A549 (cell line): ENCODE results near the gene CCDC142. TPM values are rescaled to one million over a fixed set of nuclear protein-coding genes. Genes with fewer than 3 reads are reported as not detected.

ENCODE experiments used
- ATAC-seq, 2 experiments: fragments of 200-7000 bp in 1 of 2; fragments of >200 bp in 1 of 2; cut with Nextera tagmentation in 1 of 2; cut with Tn5 transposase in 1 of 2; 3 replicates each; pipeline versions ENCODE4 v1.8.0 to v1.9.1; 2018 to 2020; ENCODE audit warnings: mild to moderate bottlenecking in 1 of 2, moderate library complexity in 1 of 2
- CTCF ChIA-PET: fragments of 300-600 bp; sonication (Branson Sonifier 250); formaldehyde crosslinking; extraction: SDS; loops from one replicate; lab custom pipeline; 2021; ENCODE audit warnings: antibody characterized with exemption, inconsistent platforms; lab: Yijun Ruan, JAX
- POLR2A ChIA-PET: fragments of 350-600 bp; formaldehyde crosslinking; extraction: SDS; loops from one replicate; lab custom pipeline; 2021; ENCODE audit warnings: antibody characterized with exemption, inconsistent platforms; lab: Yijun Ruan, JAX
- DNase-seq, 2 experiments: peaks; one replicate each; pipeline versions ENCODE4 v3.0.0 to v3.0.0-alpha.2; 2011 to 2016; ENCODE audit warnings: low read depth in 1 of 2, low spot score in 1 of 2
- FAIRE-seq: peaks from 2 replicates; lab custom pipeline; 2011; peaks lifted over from hg19 to GRCh38; lab: Jason Lieb, UNC
- H3K27ac ChIP-seq, 2 experiments: fragments of >200 bp; sonication (Bioruptor Twin); formaldehyde crosslinking; 3 replicates each; pipeline ENCODE4 v1.5.1; 2016 to 2017
- H3K4me1 ChIP-seq: fragments of >200 bp; sonication (Bioruptor Twin); formaldehyde crosslinking; 3 replicates; pipeline ENCODE4 v1.6.1; 2016
- H3K4me2 ChIP-seq: fragments of >200 bp; sonication (Bioruptor Twin); formaldehyde crosslinking; 3 replicates; pipeline ENCODE4 v1.6.1; 2016
- H3K4me3 ChIP-seq: fragments of >200 bp; sonication (Bioruptor Twin); formaldehyde crosslinking; 3 replicates; pipeline ENCODE4 v1.5.1; 2016
- H3K9me3 ChIP-seq: fragments of >200 bp; sonication (Bioruptor Twin); formaldehyde crosslinking; 3 replicates; pipeline ENCODE4 v1.6.1; 2016
- ATOH8 ChIP-seq: fragments of 250-450 bp; sonication (Bioruptor Pico); IDR thresholded peaks from 2 replicates; pipeline ENCODE4 v1.5.0; 2020; ENCODE audit warnings: low read depth, mild to moderate bottlenecking, moderate library complexity
- CBX2 ChIP-seq: fragments of 200-600 bp; sonication (generic); IDR thresholded peaks from 2 replicates; pipeline ENCODE4 v1.6.1; 2016; ENCODE audit warnings: low read depth, mild to moderate bottlenecking, borderline replicate concordance
- EHF ChIP-seq: fragments of 250-450 bp; sonication (Bioruptor Pico); IDR thresholded peaks from 2 replicates; pipeline ENCODE4 v1.5.0; 2020; ENCODE audit warnings: mild to moderate bottlenecking
- EP300 ChIP-seq, 2 experiments: fragments of >200 bp; sonication (Bioruptor Twin); formaldehyde crosslinking; IDR thresholded peaks; 2 replicates in 1 of 2; 3 replicates in 1 of 2; pipeline ENCODE4 v1.6.1; 2016 to 2017
- FOSB ChIP-seq: fragments of 250-450 bp; sonication (Bioruptor Pico); IDR thresholded peaks from 2 replicates; pipeline ENCODE4 v1.5.0; 2020; ENCODE audit warnings: mild to moderate bottlenecking, moderate library complexity
- FOSL2 ChIP-seq, 2 experiments: fragments of 450-650 bp in 1 of 2; fragments of >200 bp in 1 of 2; sonication (Bioruptor Twin) in 1 of 2; formaldehyde crosslinking; IDR thresholded peaks; 2 replicates each; pipeline versions ENCODE4 v1.5.0 to v1.6.1; 2016 to 2020; ENCODE audit warnings: mild to moderate bottlenecking in 1 of 2, moderate library complexity in 1 of 2
- FOXS1 ChIP-seq: fragments of 250-450 bp; sonication (Bioruptor Pico); IDR thresholded peaks from 2 replicates; pipeline ENCODE4 v1.5.0; 2020; ENCODE audit warnings: mild to moderate bottlenecking, moderate library complexity
- HEYL ChIP-seq: fragments of 250-450 bp; sonication (Bioruptor Pico); IDR thresholded peaks from 2 replicates; pipeline ENCODE4 v1.8.0; 2021; ENCODE audit warnings: mild to moderate bottlenecking, moderate library complexity
- HOXA7 ChIP-seq: fragments of 250-450 bp; sonication (Bioruptor Pico); IDR thresholded peaks from 2 replicates; pipeline ENCODE4 v1.5.0; 2020; ENCODE audit warnings: mild to moderate bottlenecking, moderate library complexity
- HOXB13 ChIP-seq: fragments of 250-450 bp; sonication (Bioruptor Pico); IDR thresholded peaks from 2 replicates; pipeline ENCODE4 v1.5.0; 2020; ENCODE audit warnings: low read depth, mild to moderate bottlenecking, moderate library complexity
- HOXB5 ChIP-seq: fragments of 250-450 bp; sonication (Bioruptor Pico); IDR thresholded peaks from 2 replicates; pipeline ENCODE4 v1.5.0; 2020; ENCODE audit warnings: mild to moderate bottlenecking, moderate library complexity
- JUN ChIP-seq, 2 experiments: fragments of >200 bp; sonication (Bioruptor Twin); formaldehyde crosslinking; IDR thresholded peaks; 2 replicates in 1 of 2; 3 replicates in 1 of 2; pipeline ENCODE4 v1.6.1; 2016 to 2017
- JUNB ChIP-seq: fragments of >200 bp; sonication (Bioruptor Twin); formaldehyde crosslinking; IDR thresholded peaks from 2 replicates; pipeline ENCODE4 v1.6.1; 2016
- MAX ChIP-seq: IDR thresholded peaks from 2 replicates; pipeline ENCODE4 v1.6.1; 2012
- NR3C1 ChIP-seq: fragments of >200 bp; sonication (Bioruptor Twin); formaldehyde crosslinking; IDR thresholded peaks from 3 replicates; pipeline ENCODE4 v1.6.1; 2017
- RCOR1 ChIP-seq: fragments of 150-350 bp; IDR thresholded peaks from 2 replicates; pipeline ENCODE4 v1.6.1; 2014; ENCODE audit warnings: antibody characterized with exemption, low read length, low read depth
- REST ChIP-seq: fragments of 200-600 bp; sonication (generic); IDR thresholded peaks from 2 replicates; pipeline ENCODE4 v1.6.1; 2016; ENCODE audit warnings: antibody characterized with exemption, mild to moderate bottlenecking, moderate library complexity
- TFCP2L1 ChIP-seq: fragments of 250-450 bp; sonication (Bioruptor Pico); IDR thresholded peaks from 2 replicates; pipeline ENCODE4 v1.5.0; 2021; ENCODE audit warnings: mild to moderate bottlenecking
- ZFP36 ChIP-seq: fragments of 450-650 bp; IDR thresholded peaks from 2 replicates; pipeline ENCODE4 v1.6.1; 2014; ENCODE audit warnings: borderline replicate concordance; ENCODE audit not compliant: partially characterized antibody
- ZNF302 ChIP-seq: fragments of 250-450 bp; sonication (Bioruptor Pico); IDR thresholded peaks from 2 replicates; pipeline ENCODE4 v1.9.0; 2021; ENCODE audit warnings: inconsistent platforms, mild to moderate bottlenecking, moderate library complexity
- WGBS: methylation state at CpG from one replicate; pipeline ENCODE4 v1.1.6; 2017; ENCODE audit errors: missing lambda C conversion rate; 5-methylcytosine and 5-hydroxymethylcytosine counted together
- polyA plus RNA-seq, 4 experiments: library from polyadenylated mRNA; depleted of rRNA in 3 of 4; stranded (reverse); fragments of >200 nt; fragmentation: RNase III in 1 of 4; extraction: RNeasy Plus Mini Kit Qiagen cat#74134 plus additional on column Dnase treatment in 1 of 4; gene quantifications; 2 replicates in 3 of 4; 3 replicates in 1 of 4; pipeline ENCODE4 v1.2.3, GENCODE V29; 2011 to 2017

Gene CCDC142
- polyA plus RNA-seq, 2 of the 4 experiments (the other 2 are of a cell fraction) = 6.8 to 12.8 TPM

GRCh38 chr2:74499940-74500577 lies 17.3 kb upstream of the CCDC142 start:
- Histone ChIP-seq H3K4me3 (no peak overlapping the region), H3K4me1 (peaks cover 13% of the 10 kb centered on the region), H3K27ac (no peak overlapping the region), H3K9me3 (no peaks in the 10 kb centered on the region), H3K4me2 (no peak overlapping the region)
- no peak for TF ChIP-seq JUNB
- TF ChIP-seq RCOR1 = no peak
- no peak for TF ChIP-seq CBX2
- TF ChIP-seq ZNF302 = no peak
- no peak for TF ChIP-seq JUN (IDR thresholded peaks at IDR 0.05)
- TF ChIP-seq EHF = no peak
- TF ChIP-seq HOXB13 (CRISPR knock-in tag) = no peak
- TF ChIP-seq EP300 (IDR thresholded peaks at IDR 0.05) = no peak
- no peak for TF ChIP-seq FOSB (CRISPR knock-in tag)
- no peak for TF ChIP-seq FOSL2 (IDR thresholded peaks at IDR 0.05)
- no peak for TF ChIP-seq FOSL2 (CRISPR knock-in tag; IDR thresholded peaks at IDR 0.05)
- TF ChIP-seq HEYL (CRISPR knock-in tag) = no peak
- no peak for TF ChIP-seq HOXA7 (CRISPR knock-in tag)
- no peak for TF ChIP-seq ZFP36
- TF ChIP-seq REST = no peak
- no peak for TF ChIP-seq TFCP2L1 (CRISPR knock-in tag)
- TF ChIP-seq FOXS1 (CRISPR knock-in tag) = no peak
- DNase-seq (no peak), ATAC-seq (no peak), FAIRE-seq (no peak)
- WGBS = 81% methylated on average over 15 of the region's 15 CpGs
- ChIA-PET POLR2A (interaction anchor here (1.1 to 1.6 kb wide), 2 partner anchors 11 to 17 kb away, joined by 4 to 5 read pairs; partner anchors contain the start of genes CCDC142 and TTC31), CTCF (interaction anchor here (0.8 to 15.5 kb wide), 7 partner anchors 13 to 375 kb away, joined by 3 to 184 read pairs (median 4); partner anchors contain the start of genes AUP1, CCDC142, HTRA2 and MRPL53)

GRCh38 chr2:74499267-74499939 lies 16.6 kb upstream of the CCDC142 start, which contains the start of gene LBX2:
TSS of gene LBX2 (minus strand) at chr2:74499603. CDS start at chr2:74499537, 66 bp downstream.
- Histone ChIP-seq H3K4me1 (peaks cover 13% of the 10 kb centered on the region), H3K4me2 (no peak within 1 kb of the TSS), H3K4me3 (no peak within 1 kb of the TSS), H3K9me3 (no peaks in the 10 kb centered on the region), H3K27ac (no peak within 1 kb of the TSS)
- POLR2A ChIA-PET = no interaction called here
- DNase-seq (no peak), ATAC-seq (no peak), FAIRE-seq (no peak)
- CTCF ChIA-PET = interaction anchor here (1.2 to 15.5 kb wide), 4 partner anchors 12 to 88 kb away, joined by 4 to 184 read pairs (median 10); partner anchors contain the start of genes CCDC142, MRPL53 and TTC31
- TF ChIP-seq NR3C1 = no peak
- TF ChIP-seq MAX = 0 out of 2 replicates have a peak, but pooled peaks have one; percentile 4
- no peak for TF ChIP-seq ATOH8
- no peak for TF ChIP-seq HOXB5 (CRISPR knock-in tag)
- WGBS = 75% methylated on average over 56 of the region's 65 CpGs
